Lower leg skin (tissue), 3 donors: ENCODE data around the gene TRIM5.

ENCODE experiments used
- CTCF ChIP-seq, 3 donors: fragments of 450-650 bp; IDR thresholded peaks; one replicate each; pipeline ENCODE4 v1.5.1; 2016; ENCODE audit warnings: antibody characterized with exemption in 3 of 3, mild to moderate bottlenecking in 3 of 3, moderate library complexity in 2 of 3
- POLR2A ChIP-seq, 2 donors: fragments of 450-650 bp; IDR thresholded peaks; one replicate each; pipeline ENCODE4 v1.6.1; 2016 to 2017; ENCODE audit warnings: antibody characterized with exemption in 2 of 2, mild to moderate bottlenecking in 1 of 2, moderate library complexity in 1 of 2

GRCh38 chr11:5625281-5625680 is 59.6 kb downstream of the TRIM5 start:
- TF ChIP-seq CTCF (IDR thresholded peaks at IDR 0.05) (no peak), POLR2A (IDR thresholded peaks at IDR 0.05) (no peak)
